NCI-H2081 (cell line): ENCODE measurements around the gene TRIM38.
A peak's percentile ranks its signal among the peaks of the same experiment; 100 is the strongest.

ENCODE experiments used
- DNase-seq, 2 experiments: peaks; one replicate each; lab custom pipeline; 2025; lab: John Stamatoyannopoulos, UW

The TRIM38 gene

DNA sequence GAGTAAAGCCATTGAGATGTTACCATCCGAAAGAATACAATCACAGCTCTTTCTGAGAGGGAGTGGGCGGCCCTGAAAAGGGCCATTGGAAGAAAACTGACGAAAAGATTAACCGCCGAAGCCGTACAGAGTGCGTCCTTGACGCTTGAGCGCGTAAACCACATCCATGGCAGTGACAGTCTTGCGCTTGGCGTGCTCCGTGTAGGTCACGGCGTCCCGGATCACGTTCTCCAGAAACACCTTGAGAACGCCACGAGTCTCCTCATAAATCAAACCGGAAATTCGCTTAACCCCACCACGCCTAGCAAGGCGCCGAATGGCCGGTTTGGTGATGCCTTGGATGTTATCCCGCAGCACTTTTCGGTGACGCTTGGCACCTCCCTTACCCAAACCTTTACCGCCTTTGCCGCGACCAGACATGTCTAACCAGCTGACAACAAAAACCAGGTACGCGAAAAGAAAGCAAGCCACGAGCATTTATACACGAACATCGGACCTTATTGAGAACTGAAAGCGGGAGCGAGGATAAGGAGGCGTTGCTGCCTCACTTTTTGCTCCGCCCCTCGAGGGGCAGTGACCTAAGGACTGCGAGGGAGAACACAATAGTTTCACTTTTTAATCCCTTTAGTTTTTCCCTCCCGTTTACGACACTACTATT lies 64.4 kb downstream of the TRIM38 start:
- peak; percentile 92 to 98 for DNase-seq

DNA sequence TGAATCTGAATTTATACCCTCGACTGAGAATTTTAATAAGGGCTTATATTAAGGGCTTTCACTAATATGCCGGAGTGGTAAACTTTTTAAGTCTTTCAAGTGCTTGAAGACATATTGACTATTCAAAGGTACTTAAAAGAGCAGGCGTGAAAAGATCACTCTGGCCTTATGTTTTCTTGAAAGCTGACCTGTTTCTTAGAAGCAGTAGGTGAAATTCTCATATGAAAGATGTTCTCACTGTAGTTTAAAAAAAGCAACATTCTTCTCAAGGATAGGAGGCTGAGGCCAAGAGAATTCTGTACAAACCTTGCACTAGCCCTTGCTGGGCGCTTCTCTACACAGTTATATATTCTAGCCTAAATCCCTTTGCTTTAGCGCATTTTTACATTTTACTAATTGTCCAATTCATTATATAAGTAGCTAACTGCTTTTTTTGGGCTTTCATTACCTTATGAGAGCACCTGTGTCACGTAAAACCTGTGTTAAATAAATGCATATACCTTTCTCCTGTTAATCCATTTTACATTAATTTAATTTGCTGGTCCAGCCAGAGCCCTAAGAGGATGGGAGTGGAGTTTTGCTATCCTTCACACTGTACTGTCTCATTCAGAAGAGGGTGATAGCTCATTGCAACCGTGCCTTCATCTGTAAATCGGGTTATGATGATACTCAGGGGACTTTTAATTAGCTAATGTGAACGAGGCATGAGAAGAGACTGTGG lies 65.0 kb downstream of the TRIM38 start:
- DNase-seq: no peak

DNA sequence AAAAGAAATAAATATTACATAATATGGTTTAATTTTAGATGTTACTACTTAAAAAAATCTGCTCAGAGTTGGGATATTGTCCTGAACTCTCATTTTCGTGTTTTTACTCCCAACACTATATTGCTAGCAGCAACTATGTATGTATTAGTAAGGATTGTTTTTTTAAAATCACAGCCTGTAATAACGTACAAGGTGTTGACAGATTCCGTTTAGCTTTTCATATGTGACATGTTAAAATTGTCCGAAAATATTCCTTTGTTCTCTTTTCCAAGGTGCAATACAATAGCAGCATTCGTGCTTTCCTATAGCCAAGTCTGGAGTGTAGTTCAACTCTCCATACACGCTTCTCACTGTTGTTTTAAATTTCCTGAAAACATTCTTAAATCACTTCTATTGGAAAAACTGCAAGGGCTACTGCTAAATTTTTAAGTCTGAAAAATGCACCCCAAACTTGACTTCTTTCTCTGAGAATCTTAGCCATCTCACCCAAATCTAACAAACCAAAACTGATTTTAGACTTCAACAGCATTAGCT lies 65.7 kb downstream of the TRIM38 start:
- DNase-seq: no peak

DNA sequence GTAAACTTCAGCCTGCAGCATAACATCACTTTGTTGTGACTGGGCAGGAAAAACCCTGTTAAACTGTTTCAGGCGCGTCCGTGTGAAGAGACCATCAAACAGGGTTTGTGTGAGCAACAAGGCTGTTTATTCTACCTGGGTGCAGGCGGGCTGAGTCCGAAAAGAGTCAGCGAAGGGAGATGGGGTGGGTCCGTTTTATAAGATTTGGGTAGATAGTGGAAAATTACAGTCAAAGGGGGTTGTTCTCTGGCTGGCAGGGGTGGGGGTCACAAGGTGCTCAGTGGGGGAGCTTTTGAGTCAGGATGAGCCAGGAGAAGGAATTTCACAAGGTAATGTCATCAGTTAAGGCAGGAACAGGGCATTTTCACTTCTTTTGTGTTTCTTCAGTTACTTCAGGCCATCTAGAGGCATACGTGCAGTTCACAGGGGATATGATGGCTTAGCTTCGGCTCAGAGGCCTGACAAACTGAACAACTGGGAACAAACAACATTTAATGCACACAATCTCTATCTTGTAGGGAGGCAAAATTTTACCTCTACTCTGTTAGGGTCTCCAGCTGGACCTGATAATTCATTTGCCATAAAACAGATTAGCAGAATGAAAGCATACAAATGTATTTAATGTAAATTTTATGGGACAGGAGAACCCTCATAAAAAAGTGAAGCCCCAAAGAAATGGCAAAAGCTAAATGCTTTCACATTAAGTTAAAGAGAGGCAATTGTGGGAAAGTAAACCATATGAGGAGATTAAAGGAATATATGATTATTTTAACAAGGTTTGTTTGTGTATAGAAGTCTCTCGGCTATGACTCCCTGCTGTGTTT lies 66.4 kb downstream of the TRIM38 start:
- no peak for DNase-seq

DNA sequence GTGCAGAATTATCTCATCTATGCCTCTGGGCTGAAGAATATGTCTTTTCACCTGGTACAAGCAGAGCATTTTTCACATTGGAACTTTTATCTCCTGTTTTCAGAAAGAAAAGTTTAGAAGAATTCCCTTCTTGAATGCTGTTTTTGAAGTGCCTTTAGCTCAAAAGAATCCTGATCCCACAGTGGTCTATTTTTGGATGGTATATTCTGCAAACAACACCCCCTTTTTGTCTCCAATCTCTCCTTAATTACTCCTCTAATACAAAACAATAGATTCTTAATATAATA lies 66.9 kb downstream of the TRIM38 start:
- DNase-seq: no peak

DNA sequence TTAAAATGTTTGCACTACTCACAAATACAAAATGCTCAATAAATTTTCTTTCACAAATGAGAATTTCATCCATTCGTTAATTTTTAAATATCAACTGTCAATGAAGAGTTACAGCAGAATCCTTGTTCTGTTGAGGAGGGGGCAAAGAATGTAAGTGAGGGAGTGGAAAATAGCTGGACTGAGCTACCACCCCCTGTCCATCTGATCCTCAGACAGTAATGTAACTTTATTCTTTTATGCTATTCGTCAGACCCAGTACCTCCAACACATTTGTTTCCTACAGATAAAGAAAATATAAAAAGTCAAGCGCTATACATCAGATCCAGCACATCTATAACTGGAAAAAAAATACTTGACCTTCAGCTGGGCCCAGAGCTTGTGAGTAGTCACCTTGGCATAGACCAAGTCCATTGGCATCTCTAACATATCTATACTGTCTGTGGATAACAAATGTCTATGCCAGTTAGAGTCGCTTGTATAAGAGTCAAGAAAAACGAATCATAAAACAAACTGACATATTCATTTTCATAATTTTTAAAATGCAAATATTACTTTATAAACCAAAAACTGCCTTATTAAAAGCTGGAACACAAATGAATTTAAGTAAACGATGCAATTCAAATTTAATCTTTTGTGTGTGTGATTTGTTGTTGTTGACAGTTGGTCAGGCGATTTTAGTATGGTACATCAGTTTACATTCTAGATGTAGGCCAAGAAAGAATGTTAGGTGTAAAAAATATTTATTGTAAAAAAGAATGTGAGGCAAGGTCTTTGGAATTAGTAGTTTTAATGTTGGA lies 67.5 kb downstream of the TRIM38 start:
- DNase-seq: no peak

DNA sequence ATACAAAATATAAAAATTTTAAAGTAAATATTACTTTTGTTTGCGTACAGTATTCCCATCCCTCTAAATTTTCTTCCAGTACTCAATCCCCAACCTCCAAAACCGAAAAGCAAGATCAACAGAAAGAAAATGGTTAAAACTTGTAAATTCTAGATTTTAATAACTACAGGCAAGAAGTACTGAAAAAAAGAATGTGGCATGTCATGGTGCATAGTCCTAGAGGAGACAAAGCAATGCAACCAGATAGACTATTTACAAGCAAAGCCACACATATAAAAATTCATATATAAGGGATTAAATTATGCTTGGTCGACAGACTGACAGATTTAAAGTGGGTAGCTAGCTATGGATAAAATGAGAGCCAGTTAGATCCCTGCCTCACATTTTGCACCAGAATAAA lies 68.1 kb downstream of the TRIM38 start:
- no peak for DNase-seq

DNA sequence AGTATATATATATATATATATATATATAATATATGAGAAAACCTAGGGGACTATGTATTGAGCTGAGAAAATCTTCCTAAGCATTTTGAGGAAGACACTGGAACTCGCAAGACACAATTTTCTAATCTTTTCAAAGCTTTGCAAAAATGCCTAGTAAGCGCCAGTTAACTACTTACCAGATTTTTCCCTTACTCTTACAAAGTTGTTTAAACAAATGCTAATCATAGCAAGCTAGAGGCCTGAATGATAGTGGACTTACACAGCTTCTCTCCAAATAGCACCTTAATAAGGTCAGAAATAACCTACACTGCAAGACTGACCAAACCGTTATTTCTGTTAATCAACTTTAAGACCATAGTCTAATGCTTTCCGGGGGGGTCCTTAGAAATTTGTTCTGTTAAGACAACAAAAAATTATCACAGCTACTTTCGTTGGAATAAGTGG lies 68.6 kb downstream of the TRIM38 start:
- peak; percentile 33 to 63 for DNase-seq

DNA sequence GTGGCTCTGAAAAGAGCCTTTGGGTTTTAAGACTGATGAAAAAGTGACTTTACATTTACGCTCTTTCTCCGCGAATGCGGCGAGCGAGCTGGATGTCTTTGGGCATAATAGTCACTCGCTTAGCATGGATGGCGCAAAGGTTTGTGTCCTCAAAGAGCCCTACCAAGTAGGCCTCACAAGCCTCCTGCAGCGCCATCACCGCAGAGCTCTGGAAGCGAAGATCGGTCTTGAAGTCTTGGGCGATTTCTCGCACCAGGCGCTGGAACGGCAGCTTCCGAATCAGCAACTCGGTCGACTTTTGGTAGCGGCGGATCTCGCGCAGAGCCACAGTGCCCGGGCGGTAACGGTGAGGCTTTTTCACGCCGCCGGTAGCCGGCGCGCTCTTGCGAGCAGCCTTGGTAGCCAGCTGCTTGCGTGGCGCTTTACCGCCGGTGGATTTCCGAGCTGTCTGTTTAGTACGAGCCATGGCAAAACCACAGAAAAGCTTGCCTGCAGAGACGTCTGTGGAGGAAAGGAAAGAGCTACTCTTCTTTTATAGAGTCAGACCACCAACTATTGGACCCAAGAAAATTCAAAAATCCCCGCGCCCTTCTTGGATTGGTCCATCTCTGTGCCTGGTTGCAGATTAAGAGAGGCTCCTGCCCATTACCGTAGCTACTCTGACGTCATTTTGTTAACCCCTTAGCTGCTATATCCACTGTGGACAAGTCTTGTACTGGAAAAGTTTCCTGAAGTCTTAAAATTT lies 69.2 kb downstream of the TRIM38 start:
- peak; percentile 97 to 98 for DNase-seq

DNA sequence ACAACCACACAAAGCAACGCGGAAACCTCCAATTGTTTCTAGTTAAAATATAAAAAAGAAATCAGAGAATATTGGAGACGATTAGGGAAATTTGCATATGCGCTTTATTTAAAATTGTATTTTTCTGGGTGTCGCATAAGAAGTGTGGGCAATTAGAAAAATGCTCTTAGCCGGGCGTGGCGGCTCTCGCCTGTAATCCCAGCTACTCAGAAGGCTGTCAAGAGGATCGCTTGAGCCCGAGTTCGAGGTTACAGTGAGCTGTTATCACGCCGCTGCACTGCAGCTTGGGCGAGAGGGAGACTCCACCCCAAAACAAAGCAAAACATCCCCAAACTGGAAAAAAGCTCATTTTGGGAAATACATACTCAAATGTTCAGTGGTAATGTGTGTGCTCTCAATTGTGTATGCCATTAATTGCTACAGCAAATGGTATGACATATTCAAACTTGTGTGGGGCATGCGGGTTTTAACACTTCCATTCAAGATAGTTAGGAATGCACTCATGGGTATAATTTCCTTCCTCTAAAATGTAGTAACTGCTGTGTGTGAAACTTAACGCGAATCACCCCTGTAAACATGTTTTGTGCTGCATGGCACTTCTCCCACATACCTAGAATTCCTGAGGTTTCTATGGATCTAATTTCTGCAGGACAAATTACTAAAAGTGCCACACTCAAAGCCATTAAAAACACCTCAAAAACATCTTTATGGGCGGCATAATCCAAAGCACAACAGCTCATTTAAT lies 69.9 kb downstream of the TRIM38 start:
- DNase-seq: peak in 1 of 2 experiments; percentile 62

DNA sequence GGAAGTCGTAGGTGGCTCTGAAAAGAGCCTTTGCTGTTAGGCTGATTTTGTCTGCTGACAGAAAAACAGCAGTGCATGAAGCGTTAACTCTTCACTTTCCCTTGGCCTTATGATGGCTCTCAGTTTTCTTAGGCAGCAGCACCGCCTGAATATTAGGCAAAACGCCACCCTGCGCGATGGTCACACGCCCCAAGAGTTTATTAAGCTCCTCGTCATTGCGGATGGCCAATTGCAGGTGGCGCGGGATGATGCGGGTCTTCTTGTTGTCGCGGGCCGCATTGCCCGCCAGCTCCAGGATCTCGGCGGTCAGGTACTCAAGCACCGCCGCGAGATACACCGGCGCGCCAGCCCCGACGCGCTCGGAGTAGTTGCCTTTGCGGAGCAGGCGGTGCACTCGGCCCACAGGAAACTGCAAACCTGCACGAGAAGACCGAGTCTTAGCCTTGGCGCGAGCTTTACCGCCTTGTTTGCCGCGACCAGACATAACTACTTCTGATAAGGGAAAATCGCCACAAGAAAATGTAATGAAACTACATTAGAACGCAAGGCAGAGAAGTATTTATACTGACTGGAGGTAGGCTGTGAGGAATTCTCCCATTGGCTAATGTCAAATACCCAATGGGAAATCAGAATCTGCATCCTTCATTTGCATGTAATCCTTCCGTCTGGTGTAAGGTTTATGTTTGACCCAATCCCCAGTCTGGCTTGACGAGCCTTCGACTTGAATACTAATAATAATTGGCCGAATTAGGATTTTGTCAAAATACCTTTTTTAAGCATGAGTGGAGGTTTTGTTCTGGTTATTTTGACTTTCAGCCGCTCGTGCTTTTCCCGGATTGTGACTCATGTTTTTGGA lies 70.7 kb downstream of the TRIM38 start:
- DNase-seq: peak; percentile 79 to 91

DNA sequence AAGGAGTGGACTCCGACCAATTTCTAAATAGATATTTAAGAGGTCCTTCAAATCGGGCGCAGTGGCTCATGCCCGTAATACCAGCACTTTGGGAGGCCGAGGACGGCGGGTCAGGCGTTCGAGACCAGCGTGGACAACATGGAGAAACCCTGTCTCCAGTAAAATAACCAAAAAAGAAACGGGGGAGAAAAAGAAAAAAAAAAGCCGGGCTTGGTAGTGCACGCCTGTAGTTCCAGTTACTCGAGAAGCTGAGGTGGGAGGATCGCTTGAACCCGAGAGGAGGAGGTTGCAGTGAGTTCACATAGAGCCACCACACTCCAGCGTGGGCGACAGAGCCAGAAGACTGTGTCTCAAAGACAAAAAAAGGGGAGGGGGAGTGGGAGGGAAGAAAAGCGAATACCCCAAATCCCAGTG lies 71.3 kb downstream of the TRIM38 start:
- DNase-seq: no peak

DNA sequence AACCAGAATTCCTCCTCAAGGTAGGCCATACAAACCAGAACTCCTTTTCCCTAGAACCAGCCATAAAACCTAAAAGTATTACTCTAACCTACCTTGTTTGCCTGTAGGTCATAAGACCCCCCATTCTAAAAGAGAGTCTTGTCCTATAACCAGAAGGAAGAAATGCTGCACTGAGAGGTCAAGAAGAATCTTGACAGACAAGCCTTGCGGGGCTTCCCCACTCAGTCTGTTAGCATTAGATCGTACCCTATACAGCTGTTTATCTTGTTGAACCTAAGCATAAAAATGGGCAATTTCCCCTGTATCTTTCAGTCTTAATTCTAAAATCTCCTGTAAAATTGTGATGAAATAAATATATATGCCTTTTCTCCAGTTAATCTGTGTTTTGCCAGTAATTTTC lies 72.3 kb downstream of the TRIM38 start:
- no peak for DNase-seq
